ENCODE measurements around the gene WDR18. TPM values are rescaled to one million over a fixed set of nuclear protein-coding genes. Genes with fewer than 3 reads are reported as not detected.

WDR18 gene
- total and polyA plus RNA-seq, 2 experiments from 2014 or later: 143 to 241 TPM

GRCh38 chr19:996051-996838, 12.1 kb downstream of the WDR18 start:
- peak in 1 of 2 donors; percentile 61 for DNase-seq (ENCODE audit: low read depth in 1 of 2, low spot score in 1 of 2)
- Histone ChIP-seq H3K9me3 (ENCODE audit: low read depth) (no peaks in the 10 kb centered on the region), H3K36me3 (no peaks in the 10 kb centered on the region), H3K4me1 (ENCODE audit: low read depth) (no peaks in the 10 kb centered on the region), H3K27me3 (peaks cover 26% of the 10 kb centered on the region), H3K4me3 (no peak overlapping the region), H3K27ac (no peak overlapping the region)
- TF ChIP-seq CTCF (IDR thresholded peaks at IDR 0.05; ENCODE audit: low read depth, low read length): no peak

- Histone ChIP-seq H3K9me3 (ENCODE audit: low read depth) (no peaks in the 10 kb centered on the region), H3K27ac (no peak overlapping the region), H3K4me3 (no peak overlapping the region), H3K27me3 (peaks cover 29% of the 10 kb centered on the region), H3K4me1 (ENCODE audit: low read depth) (no peaks in the 10 kb centered on the region), H3K36me3 (no peaks in the 10 kb centered on the region)
- no peak for TF ChIP-seq CTCF (IDR thresholded peaks at IDR 0.05; ENCODE audit: low read depth, low read length)
- DNase-seq (ENCODE audit: low read depth in 1 of 2, low spot score in 1 of 2): no peak
Observed at GRCh38 chr19:998064-998463, 13.9 kb downstream of the WDR18 start.

- H3K9me3 ChIP-seq (ENCODE audit: low read depth): no peaks in the 10 kb centered on the region
- no peak overlapping the region for H3K27ac ChIP-seq
- no peak for DNase-seq (ENCODE audit: low read depth in 1 of 2, low spot score in 1 of 2)
- H3K27me3 ChIP-seq: peaks cover 29% of the 10 kb centered on the region
- no peaks in the 10 kb centered on the region for H3K36me3 ChIP-seq
- no peaks in the 10 kb centered on the region for H3K4me1 ChIP-seq (ENCODE audit: low read depth)
- no peak for TF ChIP-seq CTCF (IDR thresholded peaks at IDR 0.05; ENCODE audit: low read depth, low read length)
- no peak overlapping the region for H3K4me3 ChIP-seq
Observed at GRCh38 chr19:999379-999719, 15.2 kb downstream of the WDR18 start.

GRCh38 chr19:1000095-1000494, 15.9 kb downstream of the WDR18 start, which contains the start of gene GRIN3B:
GRIN3B (plus strand) TSS chr19:1000419; CDS start chr19:1000438, 19 bp downstream.
- H3K27me3 ChIP-seq: peaks cover 29% of the 10 kb centered on the region

More at GRCh38 chr19:1000095-1000494, 15.9 kb downstream of the WDR18 start, which contains the start of gene GRIN3B:
- Histone ChIP-seq H3K4me1 (ENCODE audit: low read depth) (no peaks in the 10 kb centered on the region), H3K9me3 (ENCODE audit: low read depth) (no peaks in the 10 kb centered on the region), H3K36me3 (no peaks in the 10 kb centered on the region), H3K4me3 (peak within 1 kb of the TSS; percentile 35), H3K27ac (no peak within 1 kb of the TSS)
- DNase-seq (ENCODE audit: low read depth in 1 of 2, low spot score in 1 of 2): peak; percentile 50 to 85
- peak; percentile 36 for TF ChIP-seq CTCF (IDR thresholded peaks at IDR 0.05; ENCODE audit: low read depth, low read length)

All from cardiac muscle cell (in vitro differentiated cells and primary cell).